MM.1S (cell line): ENCODE measurements around the gene KCNC3.

Experiments
- DNase-seq: peaks from one replicate; pipeline ENCODE4 v3.0.0-alpha.2; 2015
- H2AFZ ChIP-seq: fragments of 300-600 bp; sonication (generic); 2 replicates; pipeline ENCODE4 v1.6.0; 2016; ENCODE audit warnings: antibody characterized with exemption, low read length
- H3F3A ChIP-seq: fragments of 300-600 bp; sonication (generic); 2 replicates; pipeline ENCODE4 v1.6.1; 2016; ENCODE audit warnings: mild to moderate bottlenecking, antibody characterized with exemption, low read length, moderate library complexity, mixed read lengths; ENCODE audit not compliant: insufficient read depth
- H3K27ac ChIP-seq: fragments of 300-600 bp; sonication (generic); 2 replicates; pipeline ENCODE4 v1.5.1; 2016; ENCODE audit warnings: mild to moderate bottlenecking, low read length
- H3K27me3 ChIP-seq: fragments of 300-600 bp; sonication (generic); replicated peaks from 2 replicates; pipeline ENCODE4 v1.6.0; 2016; ENCODE audit warnings: low read length; ENCODE audit not compliant: insufficient read depth
- H3K36me3 ChIP-seq: fragments of 300-600 bp; sonication (generic); replicated peaks from 2 replicates; pipeline ENCODE4 v1.6.1; 2016; ENCODE audit warnings: mild to moderate bottlenecking, low read length, mixed read lengths; ENCODE audit not compliant: insufficient read depth
- H3K4me1 ChIP-seq: fragments of 300-600 bp; sonication (generic); 2 replicates; pipeline ENCODE4 v1.6.1; 2016; ENCODE audit warnings: low read length, mixed read lengths
- H3K4me2 ChIP-seq: fragments of 300-600 bp; sonication (generic); 2 replicates; pipeline ENCODE4 v1.6.0; 2016; ENCODE audit warnings: low read depth, low read length
- H3K4me3 ChIP-seq: fragments of 300-600 bp; sonication (generic); 2 replicates; pipeline ENCODE4 v1.5.1; 2016; ENCODE audit warnings: low read length, mixed read lengths
- H3K79me2 ChIP-seq: fragments of 300-600 bp; sonication (generic); 2 replicates; pipeline ENCODE4 v1.6.1; 2016; ENCODE audit warnings: mixed run types, low read length, mixed read lengths
- H3K9ac ChIP-seq: fragments of 300-600 bp; sonication (generic); 2 replicates; pipeline ENCODE4 v1.6.1; 2016; ENCODE audit warnings: low read length, mixed read lengths
- H3K9me2 ChIP-seq: fragments of 300-600 bp; sonication (generic); replicated peaks from 2 replicates; pipeline ENCODE4 v1.6.1; 2016; ENCODE audit warnings: mild to moderate bottlenecking, low read length, mixed read lengths; ENCODE audit not compliant: insufficient read depth
- H3K9me3 ChIP-seq: fragments of 300-600 bp; sonication (generic); replicated peaks from 2 replicates; pipeline ENCODE4 v1.6.1; 2016; ENCODE audit warnings: mild to moderate bottlenecking, low read length, mixed read lengths; ENCODE audit not compliant: insufficient read depth
- H4K20me1 ChIP-seq: fragments of 300-600 bp; sonication (generic); 2 replicates; pipeline ENCODE4 v1.6.1; 2016; ENCODE audit warnings: mild to moderate bottlenecking, low read length, moderate library complexity, mixed read lengths; ENCODE audit not compliant: insufficient read depth
- EZH2 ChIP-seq: fragments of 300-600 bp; sonication (generic); optimal IDR thresholded peaks from 2 replicates; pipeline ENCODE3; 2017; ENCODE audit warnings: low read depth, mild to moderate bottlenecking, antibody characterized with exemption, low read length, mixed read lengths
- EZH2phosphoT487 ChIP-seq: fragments of 300-600 bp; sonication (generic); IDR thresholded peaks from 2 replicates; pipeline ENCODE4 v1.6.1; 2018; ENCODE audit warnings: antibody characterized with exemption, low read length
- TF ChIP-seq, protein P1 (sequence below): fragments of 300-600 bp; sonication (generic); IDR thresholded peaks from 2 replicates; pipeline ENCODE4 v1.5.1; 2016; ENCODE audit warnings: antibody characterized with exemption, low read length, mixed read lengths

The KCNC3 gene

DNA sequence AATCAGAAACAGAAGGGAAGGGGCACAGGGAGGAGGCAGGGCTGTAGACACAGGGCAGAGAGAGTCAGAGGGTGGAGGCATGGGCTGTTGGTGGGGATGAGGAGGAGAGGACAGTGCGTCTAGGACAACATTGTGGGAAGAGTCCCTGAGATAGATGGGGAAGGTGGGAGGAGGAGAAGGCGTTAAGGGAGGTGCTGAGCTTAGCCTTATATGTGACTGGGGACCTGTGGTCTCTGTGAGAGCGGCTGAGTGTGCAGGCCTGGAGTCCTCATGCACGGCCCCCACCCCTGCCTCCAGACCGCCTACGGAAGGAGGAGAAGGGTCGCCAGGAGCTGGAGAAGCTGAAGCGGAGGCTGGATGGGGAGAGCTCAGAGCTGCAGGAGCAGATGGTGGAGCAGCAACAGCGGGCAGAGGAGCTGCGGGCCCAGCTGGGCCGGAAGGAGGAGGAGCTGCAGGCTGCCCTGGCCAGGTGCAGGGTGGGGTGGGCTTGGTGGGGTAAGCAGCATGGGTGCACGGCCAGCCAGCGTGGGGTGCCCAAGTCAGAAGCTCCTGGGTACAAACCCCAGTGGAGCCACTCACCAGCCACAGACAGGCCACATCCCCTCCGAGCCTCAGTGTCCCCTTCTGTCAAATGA is 56.8 kb downstream of the KCNC3 start:
- TF ChIP-seq EZH2 (no peak), EZH2phosphoT487 (no peak)
- TF ChIP-seq, protein P1, sequence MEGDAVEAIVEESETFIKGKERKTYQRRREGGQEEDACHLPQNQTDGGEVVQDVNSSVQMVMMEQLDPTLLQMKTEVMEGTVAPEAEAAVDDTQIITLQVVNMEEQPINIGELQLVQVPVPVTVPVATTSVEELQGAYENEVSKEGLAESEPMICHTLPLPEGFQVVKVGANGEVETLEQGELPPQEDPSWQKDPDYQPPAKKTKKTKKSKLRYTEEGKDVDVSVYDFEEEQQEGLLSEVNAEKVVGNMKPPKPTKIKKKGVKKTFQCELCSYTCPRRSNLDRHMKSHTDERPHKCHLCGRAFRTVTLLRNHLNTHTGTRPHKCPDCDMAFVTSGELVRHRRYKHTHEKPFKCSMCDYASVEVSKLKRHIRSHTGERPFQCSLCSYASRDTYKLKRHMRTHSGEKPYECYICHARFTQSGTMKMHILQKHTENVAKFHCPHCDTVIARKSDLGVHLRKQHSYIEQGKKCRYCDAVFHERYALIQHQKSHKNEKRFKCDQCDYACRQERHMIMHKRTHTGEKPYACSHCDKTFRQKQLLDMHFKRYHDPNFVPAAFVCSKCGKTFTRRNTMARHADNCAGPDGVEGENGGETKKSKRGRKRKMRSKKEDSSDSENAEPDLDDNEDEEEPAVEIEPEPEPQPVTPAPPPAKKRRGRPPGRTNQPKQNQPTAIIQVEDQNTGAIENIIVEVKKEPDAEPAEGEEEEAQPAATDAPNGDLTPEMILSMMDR: no peak

DNA sequence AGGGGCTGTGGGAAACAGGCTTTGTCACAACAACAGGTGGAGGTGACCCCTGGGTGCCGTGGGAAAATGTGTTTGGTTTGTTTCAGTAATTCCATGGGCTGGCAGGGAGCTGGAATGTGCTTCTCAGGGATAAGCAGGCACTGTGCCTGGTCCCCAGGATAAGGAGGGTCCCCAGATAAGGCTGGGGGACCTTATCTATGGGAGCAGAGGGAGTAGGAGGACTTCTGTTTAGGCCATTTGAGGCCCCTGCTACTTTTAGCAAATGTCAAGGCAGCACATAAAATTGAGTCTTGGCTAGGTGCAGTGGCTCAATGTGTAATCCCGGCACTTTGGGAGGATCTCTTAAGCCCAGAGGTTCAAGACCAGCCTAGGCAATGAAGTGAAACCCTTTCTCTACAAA is 59.5 kb downstream of the KCNC3 start:
- no peak for DNase-seq
- Histone ChIP-seq H3F3A (no peaks in the 10 kb centered on the region), H3K9me2 (no peaks in the 10 kb centered on the region), H3K4me2 (no peak overlapping the region), H3K9me3 (no peaks in the 10 kb centered on the region), H3K79me2 (no peaks in the 10 kb centered on the region), H4K20me1 (no peaks in the 10 kb centered on the region), H3K9ac (no peak overlapping the region), H3K4me1 (no peaks in the 10 kb centered on the region), H3K27ac (no peak overlapping the region), H3K36me3 (no peaks in the 10 kb centered on the region), H3K27me3 (peaks cover 46% of the 10 kb centered on the region), H2AFZ (no peak overlapping the region), H3K4me3 (no peak overlapping the region)
- TF ChIP-seq EZH2phosphoT487 (no peak), EZH2 (no peak)
- TF ChIP-seq, protein P1: no peak

More for the DNA sequence above, 56.8 kb downstream of the KCNC3 start:
- Histone ChIP-seq H3K4me1 (no peaks in the 10 kb centered on the region), H3F3A (no peaks in the 10 kb centered on the region), H2AFZ (no peak overlapping the region), H3K4me3 (no peak overlapping the region), H3K27me3 (peaks cover 67% of the 10 kb centered on the region), H3K9me3 (no peaks in the 10 kb centered on the region), H3K9me2 (no peaks in the 10 kb centered on the region), H3K36me3 (no peaks in the 10 kb centered on the region), H3K9ac (no peak overlapping the region), H3K79me2 (no peaks in the 10 kb centered on the region), H4K20me1 (no peaks in the 10 kb centered on the region), H3K4me2 (no peak overlapping the region), H3K27ac (no peak overlapping the region)
- DNase-seq: no peak

DNA sequence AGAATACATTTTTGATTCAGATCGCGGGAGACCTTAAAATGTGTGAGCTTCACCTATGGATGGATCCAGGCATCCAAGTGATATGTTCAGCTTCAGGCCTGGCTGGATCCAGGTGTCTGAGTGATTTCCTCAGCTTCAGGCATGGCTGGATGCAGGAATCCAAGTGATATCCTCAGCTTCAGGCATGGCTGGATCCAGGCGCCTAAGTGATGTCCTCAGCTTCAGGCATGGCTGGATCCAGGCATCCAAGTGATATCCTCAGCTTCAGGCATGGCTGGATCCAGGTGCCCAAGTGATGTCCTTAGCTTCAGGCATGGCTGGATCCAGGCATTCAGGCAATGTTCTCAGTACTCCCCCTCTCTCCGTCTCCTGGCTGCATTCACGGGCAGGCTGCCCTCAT is 60.7 kb downstream of the KCNC3 start:
- Histone ChIP-seq H3K36me3 (no peaks in the 10 kb centered on the region), H3K4me1 (no peaks in the 10 kb centered on the region), H3F3A (no peaks in the 10 kb centered on the region), H3K9ac (no peak overlapping the region), H3K79me2 (no peaks in the 10 kb centered on the region), H3K4me3 (no peak overlapping the region), H3K9me3 (no peaks in the 10 kb centered on the region), H3K9me2 (no peaks in the 10 kb centered on the region), H4K20me1 (no peaks in the 10 kb centered on the region), H2AFZ (no peak overlapping the region), H3K4me2 (no peak overlapping the region), H3K27me3 (peaks cover 39% of the 10 kb centered on the region), H3K27ac (no peak overlapping the region)
- DNase-seq: no peak
- no peak for TF ChIP-seq EZH2phosphoT487
- no peak for TF ChIP-seq EZH2
- TF ChIP-seq, protein P1: no peak
